Measurements from ENCODE around the gene EMCN. TPM values are rescaled to one million over a fixed set of nuclear protein-coding genes. Genes with fewer than 3 reads are reported as not detected.

The EMCN gene, protein sequence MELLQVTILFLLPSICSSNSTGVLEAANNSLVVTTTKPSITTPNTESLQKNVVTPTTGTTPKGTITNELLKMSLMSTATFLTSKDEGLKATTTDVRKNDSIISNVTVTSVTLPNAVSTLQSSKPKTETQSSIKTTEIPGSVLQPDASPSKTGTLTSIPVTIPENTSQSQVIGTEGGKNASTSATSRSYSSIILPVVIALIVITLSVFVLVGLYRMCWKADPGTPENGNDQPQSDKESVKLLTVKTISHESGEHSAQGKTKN
- 1 to 10 TPM; 3.4 to 6.6 TPM for total RNA-seq

DNA sequence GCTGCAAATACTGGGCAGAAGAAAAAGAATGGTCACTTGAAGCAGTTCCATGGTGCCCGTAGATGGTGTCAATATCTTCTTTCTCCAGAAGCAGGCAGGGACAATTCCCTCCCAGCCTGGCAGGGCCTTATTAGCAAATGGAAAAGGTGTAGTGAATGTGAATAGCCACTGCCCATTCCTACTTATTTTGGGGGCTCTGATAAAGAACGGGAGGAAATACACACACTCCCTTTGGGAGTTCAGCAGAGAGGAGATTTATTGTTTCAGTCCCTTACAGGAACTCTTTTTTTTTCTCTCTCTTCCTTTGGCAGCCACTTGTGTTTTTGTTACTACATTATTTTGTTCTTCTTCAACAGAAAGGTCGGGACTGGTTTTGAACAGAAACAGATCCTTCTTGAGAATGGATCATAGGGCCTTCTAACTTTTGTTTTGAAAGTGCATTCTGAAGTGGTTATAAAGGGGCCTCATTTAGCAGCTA, at the start of gene EMCN:
EMCN (minus strand) TSS at position 159 of the 478 bp plus-strand sequence; CDS start at position 51, 108 bp downstream.
- no peaks in the 10 kb centered on the region for H3K27me3 ChIP-seq
- no peaks in the 10 kb centered on the region for H3K9me3 ChIP-seq
- 53 to 71% methylated on average over 3 of the region's 3 CpGs for WGBS, 2 donors
- no peaks in the 10 kb centered on the region for H3K36me3 ChIP-seq (replicated peaks in 1 of 2; ENCODE audit: insufficient read depth in 1 of 2, low read depth in 2 of 2)
- H3K27ac ChIP-seq: no peak within 1 kb of the TSS
- intact Hi-C loops (cut with DNase I): no loop called here
- H3K4me1 ChIP-seq: no peaks in the 10 kb centered on the region
- TF ChIP-seq, protein P1, sequence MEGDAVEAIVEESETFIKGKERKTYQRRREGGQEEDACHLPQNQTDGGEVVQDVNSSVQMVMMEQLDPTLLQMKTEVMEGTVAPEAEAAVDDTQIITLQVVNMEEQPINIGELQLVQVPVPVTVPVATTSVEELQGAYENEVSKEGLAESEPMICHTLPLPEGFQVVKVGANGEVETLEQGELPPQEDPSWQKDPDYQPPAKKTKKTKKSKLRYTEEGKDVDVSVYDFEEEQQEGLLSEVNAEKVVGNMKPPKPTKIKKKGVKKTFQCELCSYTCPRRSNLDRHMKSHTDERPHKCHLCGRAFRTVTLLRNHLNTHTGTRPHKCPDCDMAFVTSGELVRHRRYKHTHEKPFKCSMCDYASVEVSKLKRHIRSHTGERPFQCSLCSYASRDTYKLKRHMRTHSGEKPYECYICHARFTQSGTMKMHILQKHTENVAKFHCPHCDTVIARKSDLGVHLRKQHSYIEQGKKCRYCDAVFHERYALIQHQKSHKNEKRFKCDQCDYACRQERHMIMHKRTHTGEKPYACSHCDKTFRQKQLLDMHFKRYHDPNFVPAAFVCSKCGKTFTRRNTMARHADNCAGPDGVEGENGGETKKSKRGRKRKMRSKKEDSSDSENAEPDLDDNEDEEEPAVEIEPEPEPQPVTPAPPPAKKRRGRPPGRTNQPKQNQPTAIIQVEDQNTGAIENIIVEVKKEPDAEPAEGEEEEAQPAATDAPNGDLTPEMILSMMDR (IDR thresholded peaks at IDR 0.05): no peak
- TF ChIP-seq POLR2A (IDR thresholded peaks at IDR 0.05): no peak
- ATAC-seq (no peak), DNase-seq (no peak)
- no peak within 1 kb of the TSS for H3K4me3 ChIP-seq

DNA sequence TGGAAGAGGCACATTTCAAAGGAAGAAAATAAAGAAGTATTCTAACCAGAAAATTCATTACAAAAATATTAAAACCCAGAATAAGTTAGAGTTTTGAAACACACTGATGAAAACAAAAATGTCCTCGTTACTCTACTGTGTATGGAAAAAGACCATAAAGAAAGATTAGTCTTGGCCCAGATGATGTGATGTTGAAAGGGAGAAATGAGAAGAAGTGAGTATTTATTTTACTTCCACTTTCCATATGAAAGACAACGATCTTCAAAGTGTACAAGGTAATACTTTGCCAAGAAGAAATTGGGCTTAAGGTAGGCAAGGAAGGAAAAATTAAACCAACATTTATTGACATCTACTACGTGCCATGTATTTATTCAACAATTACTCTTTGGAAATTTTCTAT, 48.6 kb upstream of the EMCN start:
- DNase-seq (no peak), ATAC-seq (no peak)
- H3K27ac ChIP-seq: no peak overlapping the region
- 74 to 84% methylated on average over 3 of the region's 3 CpGs for WGBS, 2 donors
- TF ChIP-seq, protein P1 (IDR thresholded peaks at IDR 0.05): no peak
- no peak for TF ChIP-seq POLR2A (IDR thresholded peaks at IDR 0.05)
- H3K9me3 ChIP-seq: no peaks in the 10 kb centered on the region
- H3K4me3 ChIP-seq: no peak overlapping the region
- H3K4me1 ChIP-seq: no peaks in the 10 kb centered on the region
- H3K36me3 ChIP-seq (replicated peaks in 1 of 2; ENCODE audit: insufficient read depth in 1 of 2, low read depth in 2 of 2): no peaks in the 10 kb centered on the region
- no peaks in the 10 kb centered on the region for H3K27me3 ChIP-seq
- intact Hi-C loops (cut with DNase I): no loop called here

DNA sequence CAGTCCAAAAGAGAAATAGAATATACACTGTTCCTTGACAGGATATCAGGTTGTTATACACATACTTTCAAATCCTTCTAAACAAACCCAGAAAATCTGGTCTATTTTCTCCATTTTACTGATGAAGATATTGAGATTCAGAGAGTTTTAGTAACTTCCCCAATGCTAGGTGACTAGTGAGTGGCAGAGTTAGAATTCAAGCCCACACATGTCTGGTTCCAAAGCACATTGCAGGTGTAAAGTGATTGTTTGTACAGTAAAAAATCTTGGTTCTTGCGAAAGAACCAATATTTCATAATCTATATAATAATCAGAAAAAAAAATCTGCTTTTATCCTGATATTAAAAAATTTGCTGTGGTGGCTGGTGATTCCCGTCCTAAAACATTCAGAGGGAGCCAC, 39.5 kb upstream of the EMCN start:
- intact Hi-C loops (cut with DNase I): no loop called here
- WGBS, 2 donors: 77 to 91% methylated on average over 2 of the region's 2 CpGs
- DNase-seq: no peak

DNA sequence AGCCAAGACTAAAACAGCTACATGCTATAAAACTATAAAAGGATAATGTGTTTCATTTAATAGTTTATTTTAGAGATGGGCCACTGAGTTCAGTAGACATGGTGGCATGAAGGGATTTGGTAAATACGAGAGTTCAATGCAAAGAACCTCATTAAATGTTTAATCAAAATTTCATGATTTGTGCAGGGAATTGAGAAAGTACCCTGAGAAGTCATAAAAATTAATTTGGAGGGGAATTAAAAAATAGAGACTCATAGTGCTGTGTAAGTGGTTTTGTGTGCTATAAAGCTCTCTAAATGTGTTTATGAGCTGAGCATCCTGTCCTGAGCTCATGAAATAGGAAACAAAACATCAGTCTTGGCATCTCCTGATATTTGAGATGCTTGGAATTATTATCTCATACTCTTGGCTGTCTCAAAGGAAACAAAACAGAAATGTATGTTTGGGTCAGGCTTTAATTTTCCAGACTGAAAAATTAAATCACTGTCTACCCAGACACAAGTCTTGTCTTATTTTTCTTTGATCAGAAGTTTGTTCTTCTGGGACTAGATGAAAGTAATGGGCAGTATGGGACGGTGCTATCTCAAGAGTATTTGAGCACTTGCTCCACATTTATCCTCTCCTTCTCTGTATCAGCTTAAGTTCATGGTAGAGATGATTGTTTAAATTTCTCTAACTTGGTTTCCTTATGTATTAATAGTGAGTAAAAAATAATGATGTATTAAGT, 38.0 kb upstream of the EMCN start:
- Histone ChIP-seq H3K27me3 (no peaks in the 10 kb centered on the region), H3K27ac (no peak overlapping the region), H3K4me1 (no peaks in the 10 kb centered on the region), H3K4me3 (no peak overlapping the region), H3K9me3 (no peaks in the 10 kb centered on the region), H3K36me3 (replicated peaks in 1 of 2; ENCODE audit: insufficient read depth in 1 of 2, low read depth in 2 of 2) (no peaks in the 10 kb centered on the region)
- ATAC-seq (no peak), DNase-seq (no peak)
- WGBS, 2 donors: 80 to 81% methylated on average over 2 of the region's 2 CpGs
- intact Hi-C loops (cut with DNase I): no loop called here
- TF ChIP-seq, protein P1 (IDR thresholded peaks at IDR 0.05): no peak
- TF ChIP-seq POLR2A (IDR thresholded peaks at IDR 0.05): no peak

More for the DNA sequence above, 39.5 kb upstream of the EMCN start:
- no peak for ATAC-seq
- Histone ChIP-seq H3K9me3 (no peaks in the 10 kb centered on the region), H3K4me1 (no peaks in the 10 kb centered on the region), H3K4me3 (no peak overlapping the region), H3K27ac (no peak overlapping the region), H3K36me3 (replicated peaks in 1 of 2; ENCODE audit: insufficient read depth in 1 of 2, low read depth in 2 of 2) (no peaks in the 10 kb centered on the region), H3K27me3 (no peaks in the 10 kb centered on the region)
- TF ChIP-seq, protein P1 (IDR thresholded peaks at IDR 0.05): no peak
- TF ChIP-seq POLR2A (IDR thresholded peaks at IDR 0.05): no peak

All from body of pancreas (tissue), 4 donors.